NCI-H146 treated with DMSO at 0.1 percent for 48 hours (cell line): Measurements from ENCODE around the gene EI24.
A peak's percentile ranks its signal among the peaks of the same experiment; 100 is the strongest.

Experiments used
- DNase-seq: peaks from one replicate; lab custom pipeline; 2025; ENCODE audit not compliant: unreplicated experiment; lab: John Stamatoyannopoulos, UW

EI24 gene

GRCh38 chr11:125626288-125626950 lies 57.1 kb downstream of the EI24 start:
- DNase-seq: peak; percentile 88

DNA sequence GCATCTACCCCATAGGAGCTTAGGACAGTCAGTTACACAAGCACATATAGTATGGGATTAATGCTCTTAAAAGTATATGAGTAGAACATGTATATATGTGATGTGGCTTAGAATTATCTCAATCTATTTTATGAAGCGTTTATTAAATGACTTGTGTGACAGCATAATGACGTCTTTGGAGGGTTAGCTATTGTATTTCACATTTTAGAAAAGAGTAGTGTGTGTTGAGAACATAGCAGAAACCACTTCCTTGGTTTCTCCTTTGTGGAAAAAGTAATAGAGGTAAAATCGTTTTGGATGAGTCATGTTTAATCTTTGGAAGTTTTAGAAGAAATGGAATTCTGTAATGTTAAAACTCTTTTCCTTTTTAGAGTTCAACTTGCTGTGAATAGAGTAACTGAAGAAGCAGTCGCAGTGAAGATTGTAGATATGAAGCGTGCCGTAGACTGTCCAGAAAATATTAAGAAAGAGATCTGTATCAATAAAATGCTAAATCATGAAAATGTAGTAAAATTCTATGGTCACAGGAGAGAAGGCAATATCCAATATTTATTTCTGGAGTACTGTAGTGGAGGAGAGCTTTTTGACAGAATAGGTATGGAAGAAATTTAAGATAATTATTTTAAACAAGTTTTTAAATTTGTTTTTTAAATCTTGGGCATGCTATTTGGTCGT lies 58.1 kb downstream of the EI24 start:
- no peak for DNase-seq
